Activated naive CD8-positive, alpha-beta T cell (primary cell): ENCODE data around the gene TMOD4.

ENCODE experiments used
- H3K27ac Mint-ChIP-seq: one replicate; pipeline ENCODE4 v1.8.0; 2021; ENCODE audit warnings: mixed read lengths
- H3K27me3 Mint-ChIP-seq: one replicate; pipeline ENCODE4 v1.8.0; 2021; ENCODE audit warnings: mixed read lengths
- H3K36me3 Mint-ChIP-seq: one replicate; pipeline ENCODE4 v1.8.0; 2021; ENCODE audit warnings: mixed read lengths
- H3K4me1 Mint-ChIP-seq: one replicate; pipeline ENCODE4 v1.8.0; 2021; ENCODE audit warnings: low read depth, mixed read lengths
- H3K4me3 Mint-ChIP-seq: one replicate; pipeline ENCODE4 v1.8.0; 2021; ENCODE audit warnings: mild to moderate bottlenecking, mixed read lengths
- H3K9me3 Mint-ChIP-seq: one replicate; pipeline ENCODE4 v1.8.0; 2021; ENCODE audit warnings: low read depth, mixed read lengths

Gene TMOD4

DNA sequence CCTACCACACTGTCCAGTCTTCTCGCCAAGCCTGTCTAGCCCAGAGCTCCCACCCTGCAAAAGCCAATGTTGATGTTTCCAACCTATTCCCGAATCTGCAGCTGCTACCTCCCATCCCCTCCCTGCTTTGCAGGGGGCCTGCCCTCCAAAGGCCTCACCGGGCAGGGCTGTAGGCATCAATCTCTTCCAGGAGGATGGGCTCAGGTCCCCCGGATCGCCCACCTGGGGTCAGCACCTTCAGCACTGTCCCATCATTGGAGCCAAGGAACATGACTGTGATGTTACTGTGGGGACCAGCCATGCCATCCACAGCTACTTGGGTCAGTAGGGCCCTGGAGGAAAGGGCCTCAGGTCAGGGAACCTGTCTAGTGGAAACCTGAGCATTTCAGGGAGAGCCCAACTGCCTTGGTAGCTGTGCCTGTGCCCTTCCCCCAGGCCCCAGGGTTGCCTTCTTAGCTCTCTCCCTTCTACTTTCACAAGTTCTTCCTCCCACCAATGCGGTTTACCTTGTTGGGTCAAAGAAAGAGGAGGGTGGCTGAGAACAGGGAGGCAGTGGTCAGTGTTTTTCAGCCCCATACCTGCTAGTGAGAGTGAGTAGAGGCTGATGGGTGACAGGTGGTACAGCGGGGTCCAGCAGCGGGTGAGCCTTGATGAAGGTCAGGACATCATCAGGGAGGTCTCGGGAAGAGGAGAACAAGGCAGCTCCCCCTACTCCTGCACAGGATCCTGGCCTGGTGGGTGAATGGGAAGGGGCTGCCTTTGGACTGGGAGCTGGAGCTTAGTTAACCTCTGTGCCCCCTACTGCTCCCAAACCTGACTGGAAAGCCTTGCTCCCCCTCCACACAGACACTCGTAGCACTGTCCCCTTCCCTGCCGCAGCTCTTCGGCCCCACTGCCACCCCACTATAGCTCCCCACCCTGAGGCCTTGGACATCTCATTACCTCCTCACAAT, 40.1 kb downstream of the TMOD4 start:
- peaks cover 12% of the 10 kb centered on the region for H3K4me1 Mint-ChIP-seq

GRCh38 chr1:151134991-151135390, 40.8 kb downstream of the TMOD4 start:
- Mint-ChIP-seq H3K27me3 (no peaks in the 10 kb centered on the region), H3K9me3 (no peaks in the 10 kb centered on the region), H3K27ac (no peak overlapping the region), H3K36me3 (no peaks in the 10 kb centered on the region), H3K4me1 (peaks cover 16% of the 10 kb centered on the region), H3K4me3 (no peak overlapping the region)

More for the DNA sequence above, 40.1 kb downstream of the TMOD4 start:
- Mint-ChIP-seq H3K36me3 (no peaks in the 10 kb centered on the region), H3K27me3 (no peaks in the 10 kb centered on the region), H3K4me3 (no peak overlapping the region), H3K27ac (no peak overlapping the region), H3K9me3 (no peaks in the 10 kb centered on the region)

DNA sequence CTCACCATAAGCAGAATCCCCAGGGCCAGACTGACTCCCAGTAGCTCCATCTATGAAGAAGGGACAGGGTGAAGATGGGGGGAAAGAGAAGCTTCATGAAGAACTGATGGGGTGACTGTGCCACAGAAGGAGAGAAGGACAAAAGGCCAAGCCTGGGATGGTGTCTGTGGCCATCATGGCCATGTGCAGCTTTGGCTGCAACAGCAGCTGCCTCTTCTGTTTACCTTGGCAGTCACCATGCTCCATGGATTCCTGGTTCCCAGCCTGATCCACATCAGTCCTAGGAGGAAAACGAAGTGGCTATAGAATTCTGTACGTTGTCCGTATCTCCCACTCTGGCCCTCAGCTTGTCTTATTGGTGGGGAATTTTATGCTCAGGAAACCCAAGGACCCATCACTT, 41.4 kb downstream of the TMOD4 start:
- peaks cover 16% of the 10 kb centered on the region for H3K4me1 Mint-ChIP-seq
- no peak overlapping the region for H3K27ac Mint-ChIP-seq
- H3K27me3 Mint-ChIP-seq = no peaks in the 10 kb centered on the region

GRCh38 chr1:151133018-151133806, 42.6 kb downstream of the TMOD4 start:
- Mint-ChIP-seq H3K27ac (no peak overlapping the region), H3K9me3 (no peaks in the 10 kb centered on the region), H3K4me1 (peaks cover 16% of the 10 kb centered on the region), H3K27me3 (no peaks in the 10 kb centered on the region), H3K36me3 (no peaks in the 10 kb centered on the region), H3K4me3 (no peak overlapping the region)

More for the DNA sequence above, 41.4 kb downstream of the TMOD4 start:
- no peaks in the 10 kb centered on the region for H3K9me3 Mint-ChIP-seq
- no peaks in the 10 kb centered on the region for H3K36me3 Mint-ChIP-seq
- H3K4me3 Mint-ChIP-seq = no peak overlapping the region

- no peaks in the 10 kb centered on the region for H3K36me3 Mint-ChIP-seq
- H3K27me3 Mint-ChIP-seq = no peaks in the 10 kb centered on the region
- no peak overlapping the region for H3K27ac Mint-ChIP-seq
- H3K4me1 Mint-ChIP-seq = peaks cover 16% of the 10 kb centered on the region
- no peaks in the 10 kb centered on the region for H3K9me3 Mint-ChIP-seq
- H3K4me3 Mint-ChIP-seq = no peak overlapping the region
Measured at GRCh38 chr1:151132335-151133017, 43.3 kb downstream of the TMOD4 start.

DNA sequence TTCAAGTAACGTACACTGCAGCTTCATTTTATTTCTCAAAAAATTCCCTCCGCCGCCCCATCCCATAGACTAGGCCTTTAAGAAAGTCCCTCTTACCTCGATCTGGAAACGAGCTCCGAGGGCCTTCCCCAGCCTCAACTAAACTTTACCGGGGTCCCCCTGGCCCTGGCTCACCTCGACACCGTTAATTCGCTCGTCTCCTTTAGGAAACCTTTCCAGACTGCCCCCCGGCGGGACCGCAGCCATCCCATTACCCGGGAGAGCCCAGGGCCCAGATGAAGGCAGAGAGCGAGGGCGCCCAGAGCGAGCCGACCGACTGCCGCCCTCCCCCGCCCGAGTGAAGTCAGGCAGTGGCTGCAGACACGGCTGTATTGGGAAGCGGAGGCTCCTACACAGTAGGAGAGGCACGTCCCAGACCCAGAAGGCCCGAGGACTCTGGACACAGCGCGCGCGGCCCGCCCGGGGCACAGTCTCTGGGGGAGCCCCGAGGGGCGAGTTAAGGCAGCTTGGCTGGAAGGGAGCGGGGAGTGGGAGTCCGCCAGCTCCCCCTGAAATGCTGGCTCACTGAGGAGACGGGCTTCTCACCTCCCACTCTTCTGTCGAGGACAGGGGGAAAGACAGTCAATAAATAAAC, 44.0 kb downstream of the TMOD4 start:
- H3K27me3 Mint-ChIP-seq = no peaks in the 10 kb centered on the region
- H3K9me3 Mint-ChIP-seq = no peaks in the 10 kb centered on the region
- no peaks in the 10 kb centered on the region for H3K36me3 Mint-ChIP-seq
- peak overlapping the region; percentile 92 for H3K27ac Mint-ChIP-seq
- H3K4me1 Mint-ChIP-seq = peaks cover 16% of the 10 kb centered on the region
- peak overlapping the region; percentile 86 for H3K4me3 Mint-ChIP-seq

- no peaks in the 10 kb centered on the region for H3K9me3 Mint-ChIP-seq
- peaks cover 16% of the 10 kb centered on the region for H3K4me1 Mint-ChIP-seq
- H3K36me3 Mint-ChIP-seq = no peaks in the 10 kb centered on the region
- H3K27ac Mint-ChIP-seq = peak overlapping the region; percentile 92
- peak overlapping the region; percentile 86 for H3K4me3 Mint-ChIP-seq
- no peaks in the 10 kb centered on the region for H3K27me3 Mint-ChIP-seq
Measured at GRCh38 chr1:151130987-151131586, 44.7 kb downstream of the TMOD4 start.

DNA sequence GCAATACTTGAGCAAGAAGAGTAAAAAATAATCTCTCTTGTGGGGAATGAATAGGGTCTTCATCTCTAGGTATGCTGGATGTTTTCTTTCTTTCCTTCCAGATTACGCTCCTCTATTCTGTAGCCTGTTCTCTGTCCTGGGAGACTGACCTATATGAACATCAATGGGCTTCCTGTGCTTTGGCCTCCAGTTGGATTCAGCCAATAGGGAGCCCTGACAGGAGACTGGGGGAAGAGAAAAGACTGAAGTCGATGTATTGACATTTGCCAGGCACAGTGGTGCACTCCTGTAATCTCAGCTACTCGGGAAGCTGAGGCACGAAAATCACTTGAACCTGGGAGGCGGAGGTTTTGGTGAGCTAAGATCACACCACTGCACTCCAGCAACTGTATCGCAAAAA, 47.0 kb downstream of the TMOD4 start:
- Mint-ChIP-seq H3K27me3 (no peaks in the 10 kb centered on the region), H3K9me3 (no peaks in the 10 kb centered on the region), H3K4me3 (no peak overlapping the region), H3K36me3 (peaks cover 2% of the 10 kb centered on the region), H3K4me1 (peaks cover 14% of the 10 kb centered on the region), H3K27ac (no peak overlapping the region)

DNA sequence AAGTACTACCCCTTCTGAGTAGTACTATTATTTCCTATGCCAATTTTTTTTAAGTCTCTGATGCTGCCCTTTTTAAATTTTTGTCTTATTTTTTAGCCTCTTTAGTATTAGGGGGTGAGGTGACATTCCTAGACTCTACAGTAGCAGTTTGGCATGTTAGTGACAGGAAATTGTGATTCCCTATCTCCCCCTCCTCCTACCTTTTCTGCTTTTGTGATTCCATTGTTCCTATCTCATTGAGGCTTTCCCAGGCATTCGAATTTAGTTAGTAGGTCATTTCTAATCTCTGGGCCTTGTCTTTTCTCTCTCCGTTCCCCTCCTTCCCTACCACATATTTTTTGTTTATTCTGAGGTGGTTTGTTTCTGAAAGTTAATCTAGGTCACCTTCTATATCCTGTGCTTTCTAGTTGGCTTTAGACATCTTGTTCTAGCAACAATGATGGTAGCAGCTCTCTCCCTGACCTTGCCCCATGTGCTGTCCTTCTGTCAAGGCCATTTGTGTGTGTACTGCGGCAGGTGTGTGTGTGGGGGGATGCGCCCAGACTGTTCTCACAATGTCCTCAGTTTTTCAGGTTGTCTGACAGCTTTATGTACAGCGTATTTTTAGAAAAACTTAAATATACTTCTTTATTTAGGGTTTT, 50.9 kb downstream of the TMOD4 start:
- Mint-ChIP-seq H3K4me1 (no peaks in the 10 kb centered on the region), H3K36me3 (peaks cover 4% of the 10 kb centered on the region), H3K4me3 (no peak overlapping the region), H3K27ac (peak overlapping the region; percentile 11), H3K9me3 (no peaks in the 10 kb centered on the region), H3K27me3 (no peaks in the 10 kb centered on the region)
